Iris pigment epithelial cell (primary cell): Measurements from ENCODE around the gene MMP14.
A peak's percentile ranks its signal among the peaks of the same experiment; 100 is the strongest.
"Not testable (repeated sequence)": the region's sequence is repeated elsewhere in the genome, so short reads cannot be mapped to it uniquely, and the experiment has no call there.

Source experiments
- DNase-seq: peaks from one replicate; pipeline ENCODE4 v3.0.0-alpha.2; 2011; ENCODE audit warnings: low read depth

The MMP14 gene

GRCh38 chr14:22814373-22814772 is 22.0 kb upstream of the MMP14 start:
- DNase-seq, result no peak

- DNase-seq, result no peak
These were observed 21.3 kb upstream of the MMP14 start, which contains the start of gene SLC7A7 for GRCh38 chr14:22814941-22815713. SLC7A7 (minus strand) TSS chr14:22815435; CDS start chr14:22813398, 2,037 bp downstream.

GRCh38 chr14:22819151-22819988 is 17.0 kb upstream of the MMP14 start:
- peak; percentile 89 for DNase-seq

GRCh38 chr14:22820731-22821130 is 15.7 kb upstream of the MMP14 start:
- DNase-seq, result peak; percentile 40

GRCh38 chr14:22821193-22822015 is 15.0 kb upstream of the MMP14 start:
- DNase-seq, result no peak

GRCh38 chr14:22822016-22822570 is 14.3 kb upstream of the MMP14 start:
- DNase-seq, result no peak

GRCh38 chr14:22822571-22823098 is 13.8 kb upstream of the MMP14 start:
- peak; percentile 90 for DNase-seq

- peak; percentile 99 for DNase-seq
These were observed 11.6 kb upstream of the MMP14 start for GRCh38 chr14:22824711-22825359.

GRCh38 chr14:22829076-22829660 is 7.2 kb upstream of the MMP14 start:
- DNase-seq, result not testable (repeated sequence)

GRCh38 chr14:22829661-22830442 is 6.5 kb upstream of the MMP14 start, which contains the start of gene MRPL52:
MRPL52 (plus strand) TSS chr14:22829887; CDS start chr14:22829913, 26 bp downstream.
- peak; percentile 88 for DNase-seq

- no peak for DNase-seq
These were observed 5.9 kb upstream of the MMP14 start for GRCh38 chr14:22830443-22831010.

- DNase-seq, result no peak
These were observed 880 bp upstream of the MMP14 start for GRCh38 chr14:22835505-22835904.

GRCh38 chr14:22837114-22837749 is 847 bp downstream of the MMP14 start:
- peak; percentile 74 for DNase-seq

GRCh38 chr14:22837750-22838538 is 1.6 kb downstream of the MMP14 start:
- peak; percentile 50 for DNase-seq

- peak; percentile 83 for DNase-seq
These were observed 2.3 kb downstream of the MMP14 start for GRCh38 chr14:22838631-22839041.

- DNase-seq, result peak; percentile 75
These were observed 2.9 kb downstream of the MMP14 start for GRCh38 chr14:22839159-22839779.

- DNase-seq, result no peak
These were observed 4.9 kb downstream of the MMP14 start for GRCh38 chr14:22841311-22841710.

- no peak for DNase-seq
These were observed 5.4 kb downstream of the MMP14 start for GRCh38 chr14:22841769-22842168.
